Peyer's patch (tissue), 4 donors: ENCODE data around the gene MED13L. TPM values are rescaled to one million over a fixed set of nuclear protein-coding genes. Genes with fewer than 3 reads are reported as not detected.

Experiments used
- DNase-seq, 3 donors: peaks; one replicate each; pipeline ENCODE4 v3.0.0-alpha.2; 2017 to 2019
- H3K27ac ChIP-seq, 4 donors: fragments of 200-600 bp; sonication (generic); one replicate each; pipeline ENCODE4 v1.5.1; 2016 to 2019
- H3K27me3 ChIP-seq, 2 donors: fragments of 200-600 bp; sonication (generic); one replicate each; pipeline ENCODE4 v1.5.1; 2019
- H3K36me3 ChIP-seq, 3 donors: fragments of 200-600 bp; sonication (generic); one replicate each; pipeline ENCODE4 v1.5.1; 2016 to 2019
- H3K4me1 ChIP-seq, 4 donors: fragments of 200-600 bp; sonication (generic); one replicate each; pipeline ENCODE4 v1.5.1; 2016 to 2019
- H3K4me3 ChIP-seq, 4 donors: fragments of 200-600 bp; sonication (generic); 1 replicate in 3 of 4; 2 replicates in 1 of 4; pipeline ENCODE4 v1.5.1; 2016 to 2019; ENCODE audit warnings: mild to moderate bottlenecking in 1 of 4
- H3K9me3 ChIP-seq, 4 donors: fragments of 200-600 bp; sonication (generic); one replicate each; pipeline ENCODE4 v1.5.1; 2016 to 2019; ENCODE audit warnings: mild to moderate bottlenecking in 1 of 4
- POLR2A ChIP-seq, 2 donors: fragments of 450-650 bp; IDR thresholded peaks; one replicate each; pipeline ENCODE4 v1.5.1; 2017; ENCODE audit warnings: antibody characterized with exemption in 2 of 2, mild to moderate bottlenecking in 2 of 2, moderate library complexity in 2 of 2
- total RNA-seq, 4 donors: library from RNA; depleted of rRNA; stranded (reverse); fragments of >200 nt; gene quantifications; one replicate each; pipeline ENCODE4 v1.1.0, GENCODE V29; 2016
- TF ChIP-seq, protein P1 (sequence below), 6 experiments: fragments of 450-650 bp in 4 of 6; fragments of 200-600 bp in 2 of 6; sonication (generic) in 1 of 6; IDR thresholded peaks; one replicate each; pipeline ENCODE4 v1.5.1; 2017 to 2019; ENCODE audit warnings: antibody characterized with exemption in 6 of 6, mild to moderate bottlenecking in 3 of 6, moderate library complexity in 1 of 6

MED13L gene
- total RNA-seq, 4 donors from 2014 or later = 127 to 181 (median 145) TPM

DNA sequence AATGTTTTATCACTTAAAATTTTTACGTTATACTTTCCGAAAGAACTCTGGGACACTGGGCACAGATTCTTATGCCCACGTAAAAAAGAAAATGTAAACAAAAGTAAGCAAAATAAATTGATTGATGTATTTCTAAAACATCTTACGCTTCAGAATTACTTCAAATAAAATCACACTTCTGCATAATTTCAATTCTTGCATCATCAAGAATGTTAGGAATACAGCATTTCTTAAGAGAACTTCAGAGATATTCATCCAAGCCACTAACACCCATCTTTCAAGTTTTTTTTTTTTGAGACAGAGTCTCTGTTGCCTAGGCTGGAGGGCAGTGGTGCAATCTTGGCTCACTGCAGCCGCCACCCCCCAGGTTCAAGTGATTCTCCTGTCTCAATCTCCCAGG, 180.6 kb downstream of the MED13L start:
- H3K4me1 ChIP-seq = no peaks in the 10 kb centered on the region
- H3K36me3 ChIP-seq = peaks cover 0 to 4% (median 0%) of the 10 kb centered on the region in 3 donors
- TF ChIP-seq POLR2A (IDR thresholded peaks at IDR 0.05) = no peak
- TF ChIP-seq, protein P1, sequence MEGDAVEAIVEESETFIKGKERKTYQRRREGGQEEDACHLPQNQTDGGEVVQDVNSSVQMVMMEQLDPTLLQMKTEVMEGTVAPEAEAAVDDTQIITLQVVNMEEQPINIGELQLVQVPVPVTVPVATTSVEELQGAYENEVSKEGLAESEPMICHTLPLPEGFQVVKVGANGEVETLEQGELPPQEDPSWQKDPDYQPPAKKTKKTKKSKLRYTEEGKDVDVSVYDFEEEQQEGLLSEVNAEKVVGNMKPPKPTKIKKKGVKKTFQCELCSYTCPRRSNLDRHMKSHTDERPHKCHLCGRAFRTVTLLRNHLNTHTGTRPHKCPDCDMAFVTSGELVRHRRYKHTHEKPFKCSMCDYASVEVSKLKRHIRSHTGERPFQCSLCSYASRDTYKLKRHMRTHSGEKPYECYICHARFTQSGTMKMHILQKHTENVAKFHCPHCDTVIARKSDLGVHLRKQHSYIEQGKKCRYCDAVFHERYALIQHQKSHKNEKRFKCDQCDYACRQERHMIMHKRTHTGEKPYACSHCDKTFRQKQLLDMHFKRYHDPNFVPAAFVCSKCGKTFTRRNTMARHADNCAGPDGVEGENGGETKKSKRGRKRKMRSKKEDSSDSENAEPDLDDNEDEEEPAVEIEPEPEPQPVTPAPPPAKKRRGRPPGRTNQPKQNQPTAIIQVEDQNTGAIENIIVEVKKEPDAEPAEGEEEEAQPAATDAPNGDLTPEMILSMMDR (IDR thresholded peaks at IDR 0.05) = no peak
- no peaks in the 10 kb centered on the region for H3K27me3 ChIP-seq
- DNase-seq = no peak
- H3K9me3 ChIP-seq = no peaks in the 10 kb centered on the region
- no peak overlapping the region for H3K4me3 ChIP-seq
- no peak overlapping the region for H3K27ac ChIP-seq

DNA sequence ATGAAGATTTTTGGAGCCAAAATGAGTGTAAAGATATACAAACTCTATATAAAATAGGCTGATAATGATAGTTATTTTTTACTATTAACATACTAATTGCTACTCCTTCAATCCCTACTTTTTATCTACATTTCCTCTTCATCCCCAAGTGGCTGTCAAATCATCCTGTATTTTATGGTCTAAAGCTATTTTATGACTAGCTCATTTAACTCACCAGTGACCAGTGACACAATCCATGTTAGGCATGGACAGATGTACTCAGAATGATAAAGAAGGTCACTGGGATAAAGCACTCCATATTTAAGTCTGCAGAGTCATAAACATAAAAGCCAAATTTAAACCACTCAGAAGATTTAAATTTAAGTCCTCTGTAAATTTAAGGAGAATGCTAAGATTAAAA, 183.0 kb downstream of the MED13L start:
- Histone ChIP-seq H3K4me1 (no peaks in the 10 kb centered on the region), H3K4me3 (no peak overlapping the region), H3K27ac (no peak overlapping the region), H3K36me3 (peaks cover 0 to 4% (median 0%) of the 10 kb centered on the region in 3 donors), H3K27me3 (no peaks in the 10 kb centered on the region), H3K9me3 (no peaks in the 10 kb centered on the region)
- TF ChIP-seq POLR2A (IDR thresholded peaks at IDR 0.05) = no peak
- TF ChIP-seq, protein P1 (IDR thresholded peaks at IDR 0.05) = no peak
- DNase-seq = no peak

DNA sequence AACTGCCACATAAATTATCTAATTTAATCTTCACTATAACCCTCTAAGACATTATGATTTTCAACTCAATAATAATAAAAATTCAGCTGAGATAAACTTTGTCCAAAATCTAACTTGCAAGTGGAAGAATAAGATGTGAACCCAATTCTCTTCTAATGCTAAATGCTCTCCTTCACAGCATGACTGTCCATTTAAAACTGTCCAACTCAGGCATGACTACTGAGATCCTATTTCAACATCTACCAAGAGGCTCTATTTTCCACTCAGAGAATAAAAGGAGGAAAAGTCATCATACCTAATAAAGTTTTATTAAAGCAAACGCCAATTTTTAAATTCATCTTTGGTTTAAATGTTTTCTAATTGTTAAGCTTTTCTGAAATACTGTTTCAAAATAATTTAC, 183.6 kb downstream of the MED13L start:
- Histone ChIP-seq H3K27me3 (no peaks in the 10 kb centered on the region), H3K27ac (no peak overlapping the region), H3K9me3 (no peaks in the 10 kb centered on the region), H3K4me1 (no peaks in the 10 kb centered on the region), H3K4me3 (no peak overlapping the region), H3K36me3 (peaks cover 0 to 4% (median 0%) of the 10 kb centered on the region in 3 donors)
- no peak for DNase-seq
- TF ChIP-seq POLR2A (IDR thresholded peaks at IDR 0.05) = no peak
- TF ChIP-seq, protein P1 (IDR thresholded peaks at IDR 0.05) = no peak

DNA sequence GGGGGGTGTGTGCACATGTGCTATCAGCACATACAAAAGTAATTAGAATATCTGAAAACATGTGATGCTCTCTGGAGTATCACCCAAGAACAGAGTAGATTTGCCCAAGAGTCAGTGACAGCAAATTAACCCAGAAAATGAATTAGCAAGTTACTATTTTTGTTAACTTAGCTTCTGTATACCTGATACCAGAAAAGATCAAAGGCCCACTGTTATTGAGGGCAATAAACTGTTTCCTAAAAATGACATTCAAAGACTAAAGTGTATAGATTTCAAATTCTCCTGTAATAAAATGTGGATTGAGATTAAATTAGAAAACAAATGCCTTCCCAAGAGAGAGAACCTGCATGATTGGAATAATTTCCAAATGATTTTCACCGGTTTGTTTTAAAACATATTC, 184.7 kb downstream of the MED13L start:
- no peaks in the 10 kb centered on the region for H3K4me1 ChIP-seq
- no peaks in the 10 kb centered on the region for H3K9me3 ChIP-seq
- H3K4me3 ChIP-seq = no peak overlapping the region
- no peak for TF ChIP-seq POLR2A (IDR thresholded peaks at IDR 0.05)
- TF ChIP-seq, protein P1 (IDR thresholded peaks at IDR 0.05) = no peak
- no peaks in the 10 kb centered on the region for H3K27me3 ChIP-seq
- no peak for DNase-seq
- no peak overlapping the region for H3K27ac ChIP-seq
- peaks cover 0 to 4% (median 0%) of the 10 kb centered on the region in 3 donors for H3K36me3 ChIP-seq

DNA sequence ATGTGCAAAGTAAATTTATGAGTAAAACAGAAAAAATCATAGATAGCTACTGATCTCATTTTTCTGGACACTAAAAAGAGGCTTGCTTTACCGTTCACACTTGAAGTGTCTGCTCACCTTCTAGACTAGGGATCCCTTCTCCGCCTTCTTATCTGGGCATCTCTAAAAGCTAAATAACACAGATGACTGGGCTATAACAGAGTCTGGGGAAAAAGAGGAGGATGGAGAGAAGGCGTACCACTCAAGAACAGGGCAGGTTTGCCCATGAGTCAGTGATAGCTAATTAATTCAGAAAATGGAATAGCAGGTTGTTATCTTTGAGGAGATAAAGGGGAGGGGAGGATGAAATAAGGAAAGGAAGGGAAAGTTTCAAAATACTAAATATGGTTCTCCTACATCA, 185.3 kb downstream of the MED13L start:
- no peak for DNase-seq
- Histone ChIP-seq H3K4me3 (no peak overlapping the region), H3K27ac (no peak overlapping the region), H3K36me3 (peaks cover 0 to 4% (median 0%) of the 10 kb centered on the region in 3 donors), H3K9me3 (no peaks in the 10 kb centered on the region), H3K4me1 (no peaks in the 10 kb centered on the region), H3K27me3 (no peaks in the 10 kb centered on the region)
- TF ChIP-seq, protein P1 (IDR thresholded peaks at IDR 0.05) = no peak
- TF ChIP-seq POLR2A (IDR thresholded peaks at IDR 0.05) = no peak

DNA sequence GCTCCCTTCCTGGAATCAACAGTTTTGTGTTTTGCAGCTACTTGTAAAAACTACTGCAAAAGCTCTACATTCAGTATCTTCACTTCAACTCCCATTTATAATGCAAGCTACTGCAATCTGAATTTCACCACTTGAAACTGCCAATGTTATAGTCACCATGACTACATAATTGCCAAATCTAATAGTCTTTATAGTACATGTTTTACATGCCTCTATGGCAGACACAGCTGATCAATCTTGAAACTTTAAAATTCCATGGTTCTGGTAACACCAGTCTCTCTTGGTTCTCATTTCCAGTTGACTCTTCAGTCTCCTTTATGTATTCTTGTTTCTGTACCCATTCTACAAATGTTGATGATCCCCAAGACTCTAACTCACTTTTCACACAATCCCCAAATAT, 185.9 kb downstream of the MED13L start:
- no peak for TF ChIP-seq POLR2A (IDR thresholded peaks at IDR 0.05)
- TF ChIP-seq, protein P1 (IDR thresholded peaks at IDR 0.05) = no peak
- DNase-seq = no peak
- H3K9me3 ChIP-seq = no peaks in the 10 kb centered on the region
- H3K4me1 ChIP-seq = no peaks in the 10 kb centered on the region
- no peak overlapping the region for H3K27ac ChIP-seq
- peaks cover 0 to 4% (median 0%) of the 10 kb centered on the region in 3 donors for H3K36me3 ChIP-seq
- H3K4me3 ChIP-seq = no peak overlapping the region
- no peaks in the 10 kb centered on the region for H3K27me3 ChIP-seq
